Stimulated activated CD4-positive, alpha-beta T cell treated with anti-CD3 and anti-CD28 coated beads, Interleukin-12 subunit alpha, Interleukin-12 subunit beta, amount 100 ng/mL, for 48 hours (primary cell): ENCODE data around the gene PKN2.
A peak's percentile ranks its signal among the peaks of the same experiment; 100 is the strongest.
"Not testable (repeated sequence)": the region's sequence is repeated elsewhere in the genome, so short reads cannot be mapped to it uniquely, and the experiment has no call there.

Experiments used
- DNase-seq, 3 donors: peaks; one replicate each; pipeline ENCODE4 v3.0.0-alpha.2; 2020; ENCODE audit warnings: low read depth in 2 of 3, low spot score in 1 of 3

PKN2 gene

GRCh38 chr1:88678405-88678804 lies 5.7 kb upstream of the PKN2 start:
- DNase-seq: no peak

GRCh38 chr1:88680471-88680870 lies 3.6 kb upstream of the PKN2 start:
- DNase-seq: no peak

- DNase-seq: no peak
These were observed 3.0 kb upstream of the PKN2 start for GRCh38 chr1:88680911-88681622.

GRCh38 chr1:88684482-88685258 lies 597 bp downstream of the PKN2 start:
- DNase-seq: peak; percentile 30 to 57 (median 36)

GRCh38 chr1:88685259-88685620 lies 1.2 kb downstream of the PKN2 start:
- DNase-seq: no peak

GRCh38 chr1:88691540-88691939 lies 7.5 kb downstream of the PKN2 start:
- no peak for DNase-seq

GRCh38 chr1:88695781-88696180 lies 11.7 kb downstream of the PKN2 start:
- no peak for DNase-seq

- no peak for DNase-seq
These were observed 13.4 kb downstream of the PKN2 start for GRCh38 chr1:88697503-88697902.

GRCh38 chr1:88698140-88698539 lies 14.1 kb downstream of the PKN2 start:
- DNase-seq: no peak

- DNase-seq: no peak
These were observed 14.7 kb downstream of the PKN2 start for GRCh38 chr1:88698764-88699163.

- no peak for DNase-seq
These were observed 16.4 kb downstream of the PKN2 start for GRCh38 chr1:88700425-88701013.

GRCh38 chr1:88701275-88701674 lies 17.2 kb downstream of the PKN2 start:
- no peak for DNase-seq

GRCh38 chr1:88701793-88702192 lies 17.7 kb downstream of the PKN2 start:
- not testable (repeated sequence) for DNase-seq

- no peak for DNase-seq
These were observed 23.9 kb downstream of the PKN2 start for GRCh38 chr1:88708011-88708410.

- not testable (repeated sequence) for DNase-seq
These were observed 28.8 kb downstream of the PKN2 start for GRCh38 chr1:88712907-88713306.

GRCh38 chr1:88716571-88716970 lies 32.5 kb downstream of the PKN2 start:
- not testable (repeated sequence) for DNase-seq

- DNase-seq: no peak
These were observed 38.4 kb downstream of the PKN2 start for GRCh38 chr1:88722492-88722891.

- no peak for DNase-seq
These were observed 42.6 kb downstream of the PKN2 start for GRCh38 chr1:88726697-88727096.

GRCh38 chr1:88727205-88727604 lies 43.1 kb downstream of the PKN2 start:
- no peak for DNase-seq

- DNase-seq: no peak
These were observed 45.2 kb downstream of the PKN2 start for GRCh38 chr1:88729297-88729696.

GRCh38 chr1:88730132-88730675 lies 46.1 kb downstream of the PKN2 start:
- no peak for DNase-seq

GRCh38 chr1:88730995-88731394 lies 46.9 kb downstream of the PKN2 start:
- DNase-seq: no peak
